SK-N-MC (cell line): ENCODE results near the gene BORCS8.
"Not testable (repeated sequence)": the region's sequence is repeated elsewhere in the genome, so short reads cannot be mapped to it uniquely, and the experiment has no call there.

Experiments used
- DNase-seq: peaks from one replicate; pipeline ENCODE4 v3.0.0-alpha.2; 2011; ENCODE audit warnings: low read depth, low spot score
- H3K27ac ChIP-seq: fragments of 200-600 bp; sonication (generic); 2 replicates; pipeline ENCODE4 v1.5.1; 2016; ENCODE audit warnings: mixed run types
- H3K36me3 ChIP-seq: fragments of 200-600 bp; sonication (generic); 2 replicates; pipeline ENCODE4 v1.6.1; 2017; ENCODE audit warnings: antibody characterized with exemption, low read length, mixed read lengths; ENCODE audit not compliant: insufficient read depth
- H3K4me3 ChIP-seq: fragments of 200-600 bp; sonication (generic); 2 replicates; pipeline ENCODE4 v1.5.1; 2016
- H3K9ac ChIP-seq: fragments of 200-600 bp; sonication (generic); 2 replicates; pipeline ENCODE4 v1.8.0; 2017; ENCODE audit warnings: mixed run types, mixed read lengths; ENCODE audit not compliant: insufficient read length
- H3K9me3 ChIP-seq: fragments of 200-600 bp; sonication (generic); 2 replicates; pipeline ENCODE4 v1.6.1; 2017; ENCODE audit warnings: low read depth, mild to moderate bottlenecking, antibody characterized with exemption, low read length, moderate library complexity, mixed read lengths
- EZH2 ChIP-seq: fragments of 200-600 bp; sonication (generic); IDR thresholded peaks from one replicate; pipeline ENCODE4 v1.6.1; 2017; ENCODE audit warnings: antibody characterized with exemption
- FOXP2 ChIP-seq: optimal IDR thresholded peaks from 2 replicates; pipeline ENCODE3; 2011; ENCODE audit warnings: mild to moderate bottlenecking, moderate library complexity; ENCODE audit not compliant: insufficient read depth; ENCODE audit errors: extremely low read length, control extremely low read depth
- POLR2AphosphoS5 ChIP-seq: IDR thresholded peaks from 2 replicates; pipeline ENCODE4 v1.6.1; 2012; ENCODE audit warnings: mild to moderate bottlenecking, low read depth, low read length, borderline replicate concordance

Gene BORCS8

DNA sequence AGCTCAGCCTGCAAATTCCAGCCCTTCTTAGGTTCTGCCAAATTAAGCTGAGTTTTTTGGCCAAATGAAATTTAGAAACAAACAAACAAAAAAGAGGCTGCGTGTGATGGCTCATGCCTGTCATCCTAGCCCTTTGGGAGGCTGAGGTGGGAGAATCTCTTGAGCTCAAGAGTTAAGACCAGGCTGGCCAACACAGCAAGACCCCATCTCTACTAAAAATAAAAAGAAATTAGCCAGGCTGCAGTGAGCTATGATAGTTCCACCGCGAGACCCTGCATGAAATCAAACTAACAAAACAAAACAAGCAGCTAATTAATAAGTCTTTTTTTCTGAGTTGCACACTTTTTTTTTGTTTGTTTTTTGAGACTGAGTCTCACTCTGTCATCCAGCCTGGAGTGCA is 37.7 kb upstream of the BORCS8 start:
- no peak overlapping the region for H3K9ac ChIP-seq
- TF ChIP-seq FOXP2 (no peak), EZH2 (no peak), POLR2AphosphoS5 (no peak)
- no peaks in the 10 kb centered on the region for H3K9me3 ChIP-seq
- DNase-seq, result no peak
- no peaks in the 10 kb centered on the region for H3K36me3 ChIP-seq
- H3K4me3 ChIP-seq, result no peak overlapping the region
- no peak overlapping the region for H3K27ac ChIP-seq

DNA sequence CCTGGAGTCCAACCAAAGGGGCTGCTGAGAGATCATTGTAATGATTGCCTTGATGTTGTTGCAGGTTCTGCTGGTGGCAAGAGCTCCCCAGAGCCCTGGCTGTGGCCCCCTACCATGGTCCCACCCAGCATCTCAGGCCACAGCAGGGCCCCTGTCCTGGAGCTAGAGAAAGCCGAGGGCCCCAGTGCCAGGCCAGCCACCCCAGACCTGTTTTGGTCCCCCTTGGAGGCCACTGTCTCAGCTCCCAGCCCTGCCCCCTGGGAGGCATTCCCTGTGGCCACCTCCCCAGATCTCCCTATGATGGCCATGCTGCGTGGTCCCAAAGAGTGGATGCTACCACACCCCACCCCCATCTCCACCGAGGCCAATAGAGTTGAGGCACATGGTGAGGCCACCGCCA is 35.3 kb upstream of the BORCS8 start:
- Histone ChIP-seq H3K27ac (no peak overlapping the region), H3K36me3 (no peaks in the 10 kb centered on the region), H3K9ac (no peak overlapping the region), H3K9me3 (no peaks in the 10 kb centered on the region), H3K4me3 (no peak overlapping the region)
- TF ChIP-seq POLR2AphosphoS5, result no peak
- TF ChIP-seq FOXP2, result no peak
- no peak for TF ChIP-seq EZH2
- DNase-seq, result no peak

GRCh38 chr19:19226663-19227062 is 34.7 kb upstream of the BORCS8 start:
- Histone ChIP-seq H3K27ac (no peak overlapping the region), H3K9me3 (no peaks in the 10 kb centered on the region), H3K9ac (no peak overlapping the region), H3K4me3 (no peak overlapping the region), H3K36me3 (no peaks in the 10 kb centered on the region)
- no peak for DNase-seq
- no peak for TF ChIP-seq EZH2
- TF ChIP-seq FOXP2, result no peak
- no peak for TF ChIP-seq POLR2AphosphoS5

- Histone ChIP-seq H3K9me3 (no peaks in the 10 kb centered on the region), H3K4me3 (no peak overlapping the region), H3K9ac (no peak overlapping the region), H3K36me3 (no peaks in the 10 kb centered on the region), H3K27ac (no peak overlapping the region)
- TF ChIP-seq FOXP2 (no peak), POLR2AphosphoS5 (no peak), EZH2 (no peak)
- no peak for DNase-seq
Observed at GRCh38 chr19:19226204-19226603, 34.3 kb upstream of the BORCS8 start.

GRCh38 chr19:19224852-19225494 is 33.0 kb upstream of the BORCS8 start:
- Histone ChIP-seq H3K36me3 (no peaks in the 10 kb centered on the region), H3K9ac (no peak overlapping the region), H3K4me3 (peak overlapping the region; percentile 57), H3K9me3 (no peaks in the 10 kb centered on the region), H3K27ac (no peak overlapping the region)
- TF ChIP-seq EZH2 (no peak), FOXP2 (no peak), POLR2AphosphoS5 (no peak)
- no peak for DNase-seq

DNA sequence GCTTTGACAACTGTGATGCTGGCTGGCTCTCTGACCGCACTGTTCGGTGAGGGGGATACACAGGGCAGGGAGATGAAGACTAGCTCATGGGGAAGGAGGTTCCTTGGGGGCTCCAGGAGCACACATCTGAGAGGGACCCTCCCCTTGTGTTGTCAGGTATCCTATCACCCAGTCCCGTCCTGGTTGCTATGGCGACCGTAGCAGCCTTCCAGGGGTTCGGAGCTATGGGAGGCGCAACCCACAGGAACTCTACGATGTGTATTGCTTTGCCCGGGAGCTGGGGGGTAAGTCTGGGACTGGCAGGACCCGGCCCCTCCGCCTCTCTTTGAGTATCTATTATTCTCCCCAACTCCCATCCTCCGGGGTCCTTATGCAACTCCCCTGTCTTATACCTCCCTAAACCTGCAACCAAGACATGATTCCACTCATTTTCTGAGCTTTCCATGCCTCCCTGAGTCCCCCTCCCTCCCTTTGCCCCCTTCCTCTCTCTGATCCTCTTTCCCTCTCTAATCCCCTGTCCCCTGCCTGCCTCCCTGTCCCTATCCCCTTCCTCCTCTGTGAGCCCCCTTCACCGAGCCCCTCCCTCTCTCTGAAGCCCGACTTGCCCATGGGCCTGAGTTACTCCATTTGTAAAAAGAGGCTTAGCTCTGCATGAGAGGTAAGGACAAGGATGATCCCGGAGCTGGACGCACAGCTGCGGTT is 32.3 kb upstream of the BORCS8 start:
- Histone ChIP-seq H3K4me3 (no peak overlapping the region), H3K27ac (no peak overlapping the region), H3K9me3 (no peaks in the 10 kb centered on the region), H3K36me3 (no peaks in the 10 kb centered on the region), H3K9ac (no peak overlapping the region)
- no peak for TF ChIP-seq EZH2
- TF ChIP-seq POLR2AphosphoS5, result no peak
- no peak for TF ChIP-seq FOXP2
- DNase-seq, result no peak

- Histone ChIP-seq H3K9ac (no peak overlapping the region), H3K36me3 (no peaks in the 10 kb centered on the region), H3K27ac (no peak overlapping the region), H3K4me3 (no peak overlapping the region), H3K9me3 (no peaks in the 10 kb centered on the region)
- no peak for DNase-seq
- TF ChIP-seq FOXP2 (no peak), POLR2AphosphoS5 (no peak), EZH2 (no peak)
Observed at GRCh38 chr19:19223636-19224035, 31.7 kb upstream of the BORCS8 start.

GRCh38 chr19:19223060-19223459 is 31.1 kb upstream of the BORCS8 start:
- DNase-seq, result no peak
- TF ChIP-seq EZH2 (no peak), FOXP2 (no peak), POLR2AphosphoS5 (no peak)
- Histone ChIP-seq H3K27ac (no peak overlapping the region), H3K9ac (no peak overlapping the region), H3K4me3 (no peak overlapping the region), H3K9me3 (no peaks in the 10 kb centered on the region), H3K36me3 (no peaks in the 10 kb centered on the region)

DNA sequence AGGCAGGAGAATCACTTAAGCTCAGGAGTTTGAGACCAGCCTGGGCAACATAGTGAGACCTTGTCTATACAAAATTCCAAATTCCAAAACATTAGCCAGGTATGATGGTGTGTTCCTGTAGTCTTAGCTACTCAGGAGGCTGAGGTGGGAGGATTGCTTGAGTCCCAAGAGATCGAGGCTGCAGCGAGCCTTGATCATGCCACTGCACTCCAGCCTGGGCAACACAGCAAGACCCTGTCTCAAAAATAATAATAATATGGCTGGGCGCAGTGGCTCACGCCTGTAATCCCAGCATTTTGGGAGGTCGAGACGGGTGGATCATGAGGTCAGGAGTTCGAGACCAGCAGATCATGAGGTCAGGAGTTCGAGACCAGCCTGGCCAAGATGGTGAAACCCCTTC is 29.0 kb upstream of the BORCS8 start:
- H3K36me3 ChIP-seq, H3K4me3 ChIP-seq, H3K27ac ChIP-seq, DNase-seq, H3K9ac ChIP-seq, H3K9me3 ChIP-seq: not testable (repeated sequence)
